Astrocyte of the spinal cord (primary cell): Measurements from ENCODE around the gene FNDC3B.

Source experiments
- DNase-seq: peaks from one replicate; pipeline ENCODE4 v3.0.0; 2011; ENCODE audit warnings: low read depth, low spot score
- H3K4me3 ChIP-seq: 2 replicates; pipeline ENCODE4 v1.5.1; 2011; ENCODE audit warnings: low read depth, mild to moderate bottlenecking, low read length, moderate library complexity
- in situ Hi-C: cut with HindIII; loops from 2 replicates; pipeline ENCODE4 v1.10.0; 2017; ENCODE audit warnings: low sequenced_read_pairs
- TF ChIP-seq, protein P1 (sequence below): IDR thresholded peaks from 2 replicates; pipeline ENCODE4 v1.5.1; 2012; ENCODE audit warnings: low read depth, mild to moderate bottlenecking, low read length, inconsistent platforms

FNDC3B gene

DNA sequence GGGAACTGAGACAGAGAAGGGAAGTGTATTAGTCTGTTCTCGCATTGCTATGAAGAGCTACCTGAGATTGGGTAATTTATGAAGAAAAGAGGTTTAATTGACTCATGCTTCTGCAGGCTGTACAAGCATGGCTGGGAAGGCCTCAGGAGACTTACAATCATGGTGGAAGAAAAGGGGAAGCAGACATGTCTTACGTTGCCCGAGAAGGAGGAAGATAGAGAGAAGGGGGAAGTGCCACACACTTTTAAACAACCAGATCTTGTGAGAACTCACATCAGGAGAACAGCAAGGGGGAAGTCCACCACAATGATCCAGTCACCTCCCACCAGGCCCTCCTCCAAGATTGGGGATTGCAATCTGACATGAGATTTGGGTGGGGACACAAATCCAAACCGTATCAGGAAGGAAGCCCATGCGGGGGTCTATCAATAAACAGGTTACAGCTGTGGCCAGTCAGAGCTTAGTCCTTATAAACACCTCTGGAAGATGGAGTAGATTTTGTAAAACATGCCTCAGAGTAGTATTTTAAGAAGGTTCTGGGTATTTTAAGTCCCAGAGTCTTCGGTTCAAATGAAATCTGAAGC, 254.9 kb downstream of the FNDC3B start:
- no peak overlapping the region for H3K4me3 ChIP-seq
- no peak for DNase-seq
- in situ Hi-C loops: no loop called here
- TF ChIP-seq, protein P1, sequence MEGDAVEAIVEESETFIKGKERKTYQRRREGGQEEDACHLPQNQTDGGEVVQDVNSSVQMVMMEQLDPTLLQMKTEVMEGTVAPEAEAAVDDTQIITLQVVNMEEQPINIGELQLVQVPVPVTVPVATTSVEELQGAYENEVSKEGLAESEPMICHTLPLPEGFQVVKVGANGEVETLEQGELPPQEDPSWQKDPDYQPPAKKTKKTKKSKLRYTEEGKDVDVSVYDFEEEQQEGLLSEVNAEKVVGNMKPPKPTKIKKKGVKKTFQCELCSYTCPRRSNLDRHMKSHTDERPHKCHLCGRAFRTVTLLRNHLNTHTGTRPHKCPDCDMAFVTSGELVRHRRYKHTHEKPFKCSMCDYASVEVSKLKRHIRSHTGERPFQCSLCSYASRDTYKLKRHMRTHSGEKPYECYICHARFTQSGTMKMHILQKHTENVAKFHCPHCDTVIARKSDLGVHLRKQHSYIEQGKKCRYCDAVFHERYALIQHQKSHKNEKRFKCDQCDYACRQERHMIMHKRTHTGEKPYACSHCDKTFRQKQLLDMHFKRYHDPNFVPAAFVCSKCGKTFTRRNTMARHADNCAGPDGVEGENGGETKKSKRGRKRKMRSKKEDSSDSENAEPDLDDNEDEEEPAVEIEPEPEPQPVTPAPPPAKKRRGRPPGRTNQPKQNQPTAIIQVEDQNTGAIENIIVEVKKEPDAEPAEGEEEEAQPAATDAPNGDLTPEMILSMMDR: no peak

DNA sequence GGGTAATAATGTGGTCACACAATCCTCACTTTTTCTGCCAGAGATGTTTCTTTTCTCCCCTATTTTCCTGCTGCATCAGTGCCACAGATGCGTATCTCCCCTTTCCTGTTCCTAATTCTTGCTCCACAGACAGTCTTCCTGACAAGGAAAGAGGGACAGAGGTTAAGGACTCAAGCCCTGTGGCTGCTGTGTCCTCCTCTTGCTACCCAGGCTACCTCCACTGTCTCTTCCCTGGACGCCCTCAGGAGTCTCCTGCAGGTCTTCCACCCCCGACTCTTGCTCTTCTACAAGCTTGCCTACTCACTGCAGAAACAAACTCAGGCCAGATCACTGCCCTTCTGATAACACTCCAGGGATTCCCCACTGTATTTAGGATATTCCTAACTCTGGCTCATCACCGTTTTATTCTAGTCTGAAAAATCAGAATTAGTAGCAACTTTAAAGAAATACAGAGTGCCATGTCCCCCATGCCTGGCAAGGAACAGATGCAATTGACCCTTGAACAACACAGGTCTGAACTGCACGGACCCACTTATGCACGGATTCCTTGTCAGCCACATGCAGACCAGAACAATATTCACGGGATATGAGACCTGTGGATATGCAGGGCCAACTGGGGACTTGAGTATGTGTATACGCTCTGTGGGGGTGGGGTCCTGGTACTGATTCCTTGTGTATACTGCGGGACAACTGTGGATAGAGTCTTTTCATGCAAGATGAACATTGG, 257.0 kb downstream of the FNDC3B start:
- TF ChIP-seq, protein P1: no peak
- no peak overlapping the region for H3K4me3 ChIP-seq
- in situ Hi-C loops: no loop called here
- DNase-seq: no peak

- DNase-seq: no peak
- no peak overlapping the region for H3K4me3 ChIP-seq
- TF ChIP-seq, protein P1: no peak
- in situ Hi-C loops: no loop called here
Measured at GRCh38 chr3:172296975-172297332, 257.6 kb downstream of the FNDC3B start.

DNA sequence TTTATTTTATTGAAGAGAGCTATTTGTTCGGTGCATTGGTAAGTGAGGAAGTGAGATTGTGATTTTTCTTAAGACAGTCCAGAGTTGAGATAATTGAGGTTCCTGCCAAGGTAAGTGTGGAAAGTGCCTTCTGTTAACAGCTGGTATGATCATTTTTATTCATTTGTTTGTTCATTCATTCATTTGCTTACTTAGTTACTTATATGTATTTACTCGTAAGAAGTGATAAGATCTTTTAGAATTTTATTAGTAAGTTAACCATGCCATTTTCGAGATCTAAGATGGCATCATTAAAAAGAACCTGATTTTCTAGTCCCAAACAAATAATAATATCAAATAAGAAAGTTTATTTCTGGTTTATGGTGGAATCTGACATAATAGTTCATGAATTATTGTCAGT, 258.9 kb downstream of the FNDC3B start:
- no peak for DNase-seq
- no peak overlapping the region for H3K4me3 ChIP-seq
- in situ Hi-C loops: no loop called here
- TF ChIP-seq, protein P1: no peak

GRCh38 chr3:172300187-172300586, 260.8 kb downstream of the FNDC3B start:
- in situ Hi-C loops: no loop called here
- no peak overlapping the region for H3K4me3 ChIP-seq
- no peak for DNase-seq
- TF ChIP-seq, protein P1: no peak

DNA sequence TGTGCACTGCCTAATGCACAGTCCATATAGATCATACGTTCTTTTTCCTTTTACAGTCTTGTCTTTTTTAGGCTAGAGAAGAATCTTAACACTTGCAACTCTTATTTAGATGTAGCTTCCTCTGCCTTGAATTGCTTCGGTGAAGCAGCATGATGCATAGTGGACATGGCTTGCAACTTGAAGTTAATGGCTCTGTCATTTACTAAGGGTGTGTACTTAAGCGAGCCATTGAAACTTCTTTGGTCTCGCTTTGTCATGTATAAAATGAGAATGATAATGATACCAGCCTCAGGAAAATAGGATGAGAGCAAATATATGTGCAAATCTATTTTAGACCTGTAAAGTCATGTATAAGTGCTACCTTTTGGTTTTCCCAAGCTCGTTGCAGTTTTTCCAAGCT, 261.5 kb downstream of the FNDC3B start:
- H3K4me3 ChIP-seq: no peak overlapping the region
- in situ Hi-C loops: no loop called here
- TF ChIP-seq, protein P1: no peak
- no peak for DNase-seq
